Right renal cortex interstitium (tissue), 3 donors: Measurements from ENCODE around the gene AMFR. TPM values are rescaled to one million over a fixed set of nuclear protein-coding genes. Genes with fewer than 3 reads are reported as not detected.
A peak's percentile ranks its signal among the peaks of the same experiment; 100 is the strongest.

Source experiments
- DNase-seq, 3 donors: peaks; one replicate each; pipeline ENCODE4 v3.0.0-alpha.2; 2013; ENCODE audit warnings: low read depth in 3 of 3, low spot score in 2 of 3
- polyA plus RNA-seq, 3 donors: library from polyadenylated mRNA; unstranded; fragments of 120-200 nt; gene quantifications; one replicate each; pipeline ENCODE4 v1.2.1, GENCODE V29; 2013; ENCODE audit not compliant: insufficient read length in 3 of 3

The AMFR gene
- polyA plus RNA-seq, 3 donors: 147 to 150 (median 149) TPM

DNA sequence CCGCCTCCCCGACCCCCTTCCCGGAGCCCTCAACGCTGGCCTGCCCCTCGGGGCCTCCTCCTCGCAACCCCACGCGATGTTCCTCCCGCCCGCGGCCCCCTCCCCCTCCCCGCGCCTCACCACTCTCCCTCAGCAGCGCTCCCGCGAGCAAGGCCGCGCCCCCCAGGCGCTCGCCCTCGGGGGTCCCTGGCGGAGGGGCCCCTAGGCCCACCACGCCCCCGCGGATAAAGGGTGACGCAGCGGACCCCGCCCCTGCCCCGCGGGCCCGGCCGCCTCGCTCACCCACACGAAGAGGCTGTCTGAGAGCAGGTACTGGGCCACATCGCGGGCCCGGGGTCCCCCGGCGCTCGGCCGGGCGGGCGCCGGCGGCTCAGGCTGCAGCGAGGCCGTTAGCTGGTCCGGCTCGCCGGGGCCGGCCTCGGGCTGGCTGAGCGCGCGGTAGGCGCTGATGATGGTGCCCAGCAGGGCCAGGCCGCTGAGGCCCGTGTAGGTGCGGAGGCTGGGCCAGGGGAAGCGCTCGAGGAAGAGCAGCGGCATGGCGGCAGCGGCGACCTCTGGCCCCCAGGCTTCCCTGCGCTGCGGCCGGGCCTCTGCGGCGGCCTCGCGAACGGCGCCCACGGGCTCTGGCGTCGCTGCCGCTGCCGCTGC, 430 bp downstream of the AMFR start:
- peak in 2 of 3 donors; percentile 18 to 21 for DNase-seq

DNA sequence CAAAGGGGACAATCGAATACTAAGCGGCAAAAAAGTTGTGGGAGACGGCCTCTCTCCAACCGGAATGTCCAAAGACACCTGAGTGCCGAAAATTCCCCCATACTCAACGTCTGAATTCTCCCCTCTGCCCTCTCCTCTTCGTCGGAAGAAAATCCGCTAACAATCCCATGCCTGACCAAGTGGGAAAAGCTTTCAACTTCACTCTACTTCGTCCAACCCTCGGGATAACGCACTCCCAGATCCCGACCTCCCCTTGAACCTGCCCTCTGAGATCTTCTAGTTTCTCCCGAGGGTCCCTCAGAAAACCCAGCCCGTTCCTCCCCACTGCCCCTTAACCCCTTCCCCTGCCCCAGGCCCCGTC, 961 bp downstream of the AMFR start:
- peak in 2 of 3 donors; percentile 5 to 10 for DNase-seq

DNA sequence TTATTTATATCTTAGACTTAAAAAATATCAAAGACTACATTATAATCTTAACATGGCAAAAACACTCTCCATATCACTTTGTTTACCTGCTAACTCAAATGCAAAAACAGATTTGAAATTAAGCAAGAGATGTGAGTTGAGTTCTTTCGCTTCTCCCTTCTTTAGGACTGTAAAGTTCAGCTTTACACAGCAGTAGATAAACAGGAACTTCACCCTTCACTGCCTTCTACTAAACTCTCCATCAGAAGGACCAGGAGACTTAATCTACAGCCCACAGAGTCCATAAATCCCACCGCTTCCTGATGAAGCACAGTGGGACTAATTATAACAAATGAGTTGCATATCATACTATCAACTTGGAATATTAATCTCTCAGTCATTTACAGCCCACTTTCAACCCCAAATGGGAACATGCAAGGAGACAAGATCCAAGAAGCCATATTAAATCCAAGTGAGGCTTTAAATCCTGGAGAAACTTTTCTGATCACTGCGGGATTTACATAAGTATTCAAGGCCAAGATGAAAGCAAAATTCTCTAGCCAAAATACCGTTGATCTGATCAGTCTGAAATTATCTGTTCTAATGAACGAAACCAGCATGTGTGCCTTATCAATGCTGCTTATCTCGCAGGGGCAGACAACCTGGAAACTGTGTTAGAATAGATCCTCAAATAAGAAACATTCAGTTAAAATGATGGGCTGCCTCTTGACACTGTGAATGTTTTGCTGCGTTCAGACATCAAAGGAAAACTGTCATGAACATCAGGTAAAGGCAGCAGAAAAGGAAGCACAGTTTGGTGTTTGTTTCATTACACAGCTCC, 1.6 kb downstream of the AMFR start:
- peak in 1 of 3 donors; percentile 7 for DNase-seq

GRCh38 chr16:56422896-56423441, 2.4 kb downstream of the AMFR start:
- no peak for DNase-seq

DNA sequence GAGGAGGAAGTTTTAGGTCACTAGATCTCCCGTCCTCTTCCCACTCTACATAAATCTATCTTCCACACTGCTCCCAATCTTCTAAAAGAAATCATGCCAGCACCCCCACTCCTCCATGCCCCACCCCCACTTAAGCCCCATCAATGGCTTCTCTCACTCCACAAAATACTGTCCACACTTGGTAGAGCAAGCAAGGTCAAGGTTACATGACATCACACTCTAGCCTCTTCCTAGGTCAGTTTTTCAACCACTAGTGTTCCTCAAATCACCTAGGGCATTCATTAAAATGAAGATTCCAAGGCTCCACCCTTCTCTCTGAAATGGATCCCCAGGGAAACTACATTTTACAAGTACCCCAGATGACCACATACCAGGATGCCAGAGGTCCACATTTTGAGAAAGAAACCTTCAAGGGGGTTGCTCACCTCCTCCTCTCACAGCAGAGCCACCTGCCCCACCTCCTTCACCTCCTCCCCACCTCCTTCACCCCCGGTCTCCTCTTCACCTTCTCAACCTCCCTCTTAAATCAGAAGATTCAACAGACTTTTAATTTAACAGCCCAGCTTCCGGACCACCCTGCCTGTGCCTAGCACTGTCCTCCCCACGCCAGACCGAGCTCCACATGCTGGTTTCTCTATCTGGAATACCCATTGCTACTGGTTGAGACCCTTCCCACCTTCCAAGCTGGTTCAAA, 3.2 kb downstream of the AMFR start:
- no peak for DNase-seq

GRCh38 chr16:56421313-56421712, 4.0 kb downstream of the AMFR start:
- DNase-seq: no peak

- DNase-seq: no peak
These were observed 4.7 kb downstream of the AMFR start for GRCh38 chr16:56420613-56421012.

GRCh38 chr16:56419740-56420548, 5.4 kb downstream of the AMFR start:
- no peak for DNase-seq

DNA sequence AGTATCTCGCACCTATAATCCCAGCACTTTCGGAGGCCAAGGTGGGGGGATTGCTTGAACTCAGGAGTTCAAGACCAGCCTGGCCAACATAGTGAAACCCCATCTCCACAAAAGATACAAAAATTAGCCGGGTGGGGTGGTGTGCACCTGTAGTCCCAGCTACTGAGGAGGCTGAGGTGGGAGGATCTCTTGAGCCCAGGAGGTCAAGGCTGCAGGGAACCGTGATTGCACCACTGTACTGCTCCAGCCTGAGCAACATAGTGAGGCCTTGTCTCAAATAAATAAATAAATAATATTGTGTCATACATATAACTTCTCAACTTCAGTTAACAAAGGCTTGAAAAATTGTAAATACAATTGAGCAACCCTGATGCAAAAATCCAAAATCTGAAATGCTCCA, 8.2 kb downstream of the AMFR start:
- no peak for DNase-seq

GRCh38 chr16:56415875-56416274, 9.5 kb downstream of the AMFR start:
- no peak for DNase-seq

DNA sequence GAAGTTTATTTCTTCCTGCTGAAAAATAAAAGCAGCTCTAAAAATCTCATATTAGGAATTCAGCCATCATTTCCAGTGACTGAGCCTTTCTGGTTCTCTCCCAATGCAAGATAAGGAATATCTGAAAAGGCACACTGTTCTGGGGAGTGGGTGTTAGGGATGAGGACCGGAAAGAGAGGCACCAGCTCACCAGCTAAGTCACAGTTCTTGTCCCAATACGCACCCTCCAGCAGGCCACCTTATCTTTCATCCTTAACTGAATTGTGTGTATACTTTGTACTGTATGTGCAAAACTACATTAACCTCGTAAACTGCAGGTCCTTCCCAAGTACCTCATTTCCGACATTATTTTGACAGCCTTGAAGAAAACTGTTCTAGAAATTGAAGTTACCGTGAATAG, 11.0 kb downstream of the AMFR start:
- DNase-seq: no peak

DNA sequence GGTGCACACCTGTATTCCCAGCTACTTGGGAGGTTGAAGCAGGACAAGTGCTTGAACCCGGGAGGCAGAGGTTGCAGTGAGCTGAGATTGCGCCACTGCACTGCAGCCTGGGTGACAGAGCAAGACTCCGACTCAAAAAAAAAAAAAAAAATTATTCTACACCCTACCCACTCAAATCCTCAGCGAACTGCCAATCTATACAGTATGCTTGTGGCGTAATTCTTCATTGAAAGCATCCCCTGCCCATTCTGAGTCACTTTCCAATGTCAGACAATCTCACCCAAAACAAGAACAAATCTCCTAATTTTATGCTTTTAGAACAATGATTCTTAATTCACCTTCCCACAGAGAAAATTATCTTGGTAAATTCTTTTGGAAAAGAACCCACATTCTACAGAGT, 12.0 kb downstream of the AMFR start:
- no peak for DNase-seq

GRCh38 chr16:56411624-56412023, 13.7 kb downstream of the AMFR start:
- DNase-seq: no peak

GRCh38 chr16:56411123-56411522, 14.2 kb downstream of the AMFR start:
- no peak for DNase-seq

GRCh38 chr16:56409195-56409594, 16.1 kb downstream of the AMFR start:
- DNase-seq: no peak

GRCh38 chr16:56408379-56409098, 16.8 kb downstream of the AMFR start:
- no peak for DNase-seq

DNA sequence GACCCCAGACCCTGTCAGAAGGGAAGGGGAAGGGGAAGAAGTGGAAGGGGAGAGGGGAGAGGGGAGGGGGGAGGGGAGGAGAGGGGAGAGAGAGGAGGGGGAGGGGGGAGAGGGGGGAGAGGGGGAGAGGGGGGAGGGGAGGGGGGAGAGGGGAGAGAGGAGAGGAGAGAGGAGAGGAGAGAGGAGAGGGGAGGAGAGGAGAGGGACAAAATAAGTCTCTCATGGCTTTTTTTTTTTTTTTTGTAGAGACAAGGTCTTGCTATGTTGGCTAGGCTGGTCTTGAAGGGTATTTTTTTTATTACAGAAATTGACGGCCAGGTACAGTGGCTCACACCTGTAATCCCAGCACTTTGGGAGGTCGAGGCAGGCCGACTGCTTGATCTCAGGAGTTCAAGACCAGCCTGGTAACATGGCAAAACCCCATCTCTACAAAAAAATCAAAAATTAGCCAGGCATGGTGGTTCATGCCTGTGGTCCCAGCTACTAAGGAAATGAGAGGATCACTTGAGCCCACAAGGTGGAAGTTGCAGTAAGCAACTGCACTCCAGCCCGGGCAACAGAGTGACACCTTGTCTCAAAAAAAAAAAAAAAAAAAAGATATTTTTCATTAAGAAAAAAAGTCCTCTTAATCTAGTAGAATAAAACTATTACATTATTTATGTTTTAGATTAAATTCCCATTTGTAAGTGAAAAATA, 19.2 kb downstream of the AMFR start:
- no peak for DNase-seq

DNA sequence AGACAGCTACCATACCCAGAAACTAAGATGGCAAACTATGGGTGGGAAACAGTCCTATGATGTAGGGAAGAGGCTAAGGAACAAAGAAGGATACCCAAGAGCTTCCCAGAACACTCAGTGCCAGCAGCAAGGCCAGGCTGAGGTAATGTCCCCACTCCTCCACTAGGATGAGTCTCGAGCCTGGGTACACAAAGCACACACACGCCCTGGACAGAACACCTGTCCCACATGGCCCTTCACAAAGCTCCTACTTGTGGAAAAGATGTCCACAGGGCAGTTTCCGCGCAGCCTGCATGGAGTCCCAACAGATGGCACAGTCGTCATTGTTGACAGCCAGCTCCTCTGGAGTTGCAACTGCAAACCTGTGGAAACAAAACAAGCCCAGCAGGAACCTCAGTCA, 23.9 kb downstream of the AMFR start:
- DNase-seq: no peak

- no peak for DNase-seq
These were observed 24.9 kb downstream of the AMFR start for GRCh38 chr16:56400458-56400857.
